HL-60/S4 treated with retinoic acid at 250 ng/mL for 4 days and 3 days (cell line): ENCODE results near the gene GSTM2.

Experiments
- in situ Hi-C: fragments of 300-500 bp; cut with MboI; formaldehyde crosslinking; loops from 2 replicates; pipeline ENCODE4 v1.7.0; 2022; ENCODE audit warnings: low sequenced_read_pairs

GSTM2 gene

GRCh38 chr1:109667452-109668122, at the start of gene GSTM2:
Gene GSTM2 (plus strand): TSS chr1:109668057. CDS start chr1:109668116, 59 bp downstream.
- in situ Hi-C loops: no loop called here

DNA sequence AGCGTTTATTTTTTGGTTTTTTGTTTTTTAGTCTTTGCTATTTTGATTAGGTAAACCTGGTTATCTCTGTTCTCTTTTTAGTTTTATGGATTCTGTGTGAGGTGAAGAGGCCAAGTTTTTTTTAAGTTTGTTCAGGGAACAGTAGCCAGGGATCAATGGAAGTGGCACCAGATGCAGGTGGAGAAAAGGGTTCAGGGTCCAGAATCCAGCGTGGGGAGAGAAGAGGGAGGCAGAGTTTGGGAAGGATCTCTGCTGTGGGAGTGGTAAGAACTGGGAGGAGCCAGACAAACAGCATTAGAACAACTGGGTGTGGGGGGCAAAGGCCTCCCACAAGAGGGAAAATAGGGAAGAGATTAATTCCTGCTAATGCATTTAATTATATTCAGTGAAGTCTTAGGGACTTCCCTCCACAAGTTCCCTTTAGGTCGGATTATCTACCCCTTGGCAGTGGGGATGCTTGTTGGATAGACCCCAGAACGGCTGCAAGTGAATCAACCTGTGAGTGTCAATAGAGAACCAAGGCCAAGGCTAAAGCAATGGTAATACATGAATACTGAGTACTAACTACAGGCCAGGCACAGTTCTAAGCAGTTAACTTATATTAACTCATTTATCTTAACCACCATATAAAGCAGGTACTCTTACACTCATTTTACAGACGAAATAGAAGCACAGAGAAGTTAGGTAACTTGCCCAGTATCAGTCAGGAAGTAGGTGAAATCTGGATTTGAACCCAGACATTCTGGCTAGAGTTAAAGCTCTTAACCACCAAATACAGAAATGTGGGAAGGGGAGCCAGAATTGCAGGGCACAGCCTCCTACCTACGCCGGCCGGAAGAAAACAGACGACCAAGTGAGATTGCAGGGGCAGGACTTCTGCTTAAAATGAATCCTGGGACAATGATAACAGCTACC, 48.9 kb upstream of the GSTM2 start:
- in situ Hi-C loops: no loop called here

GRCh38 chr1:109619576-109620400, 48.1 kb upstream of the GSTM2 start, which contains the start of the genes AMPD2 and GNAT2:
Gene AMPD2 (plus strand): TSS chr1:109619837. CDS start chr1:109621176, 1,339 bp downstream.
Gene GNAT2 (minus strand): TSS chr1:109619616. CDS start chr1:109612870, 6,746 bp downstream.
- in situ Hi-C loops: loop anchor here (10.0 kb wide), 1 partner anchor 75 kb away; the partner anchor contains the start of gene GNAI3

DNA sequence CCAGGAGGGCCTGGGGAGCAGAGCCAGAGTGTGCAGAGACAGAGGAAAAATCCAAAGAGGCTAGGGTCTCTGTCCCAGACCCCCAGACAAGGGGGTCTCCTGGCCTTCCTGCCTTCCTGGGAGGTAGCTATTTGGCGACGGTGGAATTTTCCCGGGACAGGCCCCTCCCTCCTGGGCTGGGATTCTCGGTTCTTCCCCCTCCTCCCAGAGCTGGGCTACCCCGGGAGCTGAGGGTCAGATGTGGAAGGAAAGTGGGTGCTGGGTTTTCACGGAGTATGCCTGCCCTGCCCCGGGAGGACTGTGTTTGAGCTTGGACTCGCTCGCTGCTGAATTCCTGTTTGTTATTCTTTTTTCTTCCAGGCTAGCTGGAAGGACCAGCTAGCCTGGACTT, 47.5 kb upstream of the GSTM2 start:
- in situ Hi-C loops: loop anchor here (10.0 kb wide), 1 partner anchor 76 kb away; the partner anchor contains the start of gene GNAI3

GRCh38 chr1:109620841-109621286, 47.0 kb upstream of the GSTM2 start:
- in situ Hi-C loops: loop anchor here (10.0 kb wide), 1 partner anchor 76 kb away; the partner anchor contains the start of gene GNAI3

GRCh38 chr1:109621379-109622136, 46.3 kb upstream of the GSTM2 start:
- in situ Hi-C loops: loop anchor here (10.0 kb wide), 1 partner anchor 77 kb away; the partner anchor contains the start of gene GNAI3

DNA sequence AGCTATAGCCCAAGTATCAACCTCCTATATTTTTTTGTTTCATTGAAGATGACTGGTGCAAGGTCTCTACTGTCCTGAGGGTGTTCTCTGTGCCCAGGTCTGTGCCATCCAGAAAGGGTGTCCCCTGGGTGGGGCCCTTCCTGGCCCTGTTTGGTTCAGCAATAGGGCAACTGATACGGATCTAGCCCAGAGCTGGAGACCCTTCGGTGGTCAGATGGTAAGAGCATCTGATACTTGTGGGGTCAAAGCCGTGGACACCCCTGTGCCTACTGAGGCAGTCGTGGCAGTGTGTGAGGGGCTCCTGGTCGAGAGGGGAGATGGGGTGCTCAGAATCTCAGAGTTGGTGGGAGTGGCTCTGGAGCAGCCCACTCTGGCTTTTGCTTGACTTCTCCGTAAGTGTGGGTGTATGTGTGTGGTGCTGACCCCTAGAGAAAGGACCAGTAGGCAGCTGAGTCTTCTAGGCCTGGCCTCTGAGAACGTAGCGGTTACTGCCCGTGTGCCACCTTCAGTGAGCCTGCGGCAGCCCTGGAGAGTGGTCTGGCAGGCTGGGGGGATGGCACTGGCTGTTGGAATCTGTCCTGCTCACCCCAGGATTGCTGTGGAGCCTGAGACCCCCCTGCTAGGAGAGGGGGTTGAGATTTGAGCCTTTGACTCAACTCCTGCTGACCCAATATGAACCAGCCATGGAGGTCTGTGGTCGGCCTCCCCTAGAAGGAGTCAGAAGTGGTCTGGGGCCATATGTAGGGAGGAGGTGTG, 45.5 kb upstream of the GSTM2 start:
- in situ Hi-C loops: loop anchor here (10.0 kb wide), 1 partner anchor 78 kb away; the partner anchor contains the start of gene GNAI3

DNA sequence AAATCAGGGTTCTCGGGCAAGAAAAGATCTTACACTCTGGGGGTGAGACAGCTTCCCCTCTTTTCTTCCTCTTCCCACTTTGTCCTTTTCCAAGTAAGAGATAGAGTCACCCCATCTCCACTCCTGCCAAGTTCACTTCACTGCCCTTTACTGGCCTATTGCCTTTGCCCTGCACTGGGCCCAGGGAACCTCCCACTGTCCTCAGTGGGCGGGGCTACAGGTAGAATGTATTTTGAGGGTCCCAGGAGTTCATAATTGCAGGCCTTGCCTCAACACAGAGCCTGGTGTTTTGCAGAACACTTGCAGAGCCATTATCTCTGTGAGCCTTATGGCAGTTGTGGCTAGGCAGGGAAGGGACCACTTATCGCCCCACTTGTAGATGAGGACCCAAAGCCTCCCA, 45.0 kb upstream of the GSTM2 start:
- in situ Hi-C loops: loop anchor here (10.0 kb wide), 1 partner anchor 78 kb away; the partner anchor contains the start of gene GNAI3

DNA sequence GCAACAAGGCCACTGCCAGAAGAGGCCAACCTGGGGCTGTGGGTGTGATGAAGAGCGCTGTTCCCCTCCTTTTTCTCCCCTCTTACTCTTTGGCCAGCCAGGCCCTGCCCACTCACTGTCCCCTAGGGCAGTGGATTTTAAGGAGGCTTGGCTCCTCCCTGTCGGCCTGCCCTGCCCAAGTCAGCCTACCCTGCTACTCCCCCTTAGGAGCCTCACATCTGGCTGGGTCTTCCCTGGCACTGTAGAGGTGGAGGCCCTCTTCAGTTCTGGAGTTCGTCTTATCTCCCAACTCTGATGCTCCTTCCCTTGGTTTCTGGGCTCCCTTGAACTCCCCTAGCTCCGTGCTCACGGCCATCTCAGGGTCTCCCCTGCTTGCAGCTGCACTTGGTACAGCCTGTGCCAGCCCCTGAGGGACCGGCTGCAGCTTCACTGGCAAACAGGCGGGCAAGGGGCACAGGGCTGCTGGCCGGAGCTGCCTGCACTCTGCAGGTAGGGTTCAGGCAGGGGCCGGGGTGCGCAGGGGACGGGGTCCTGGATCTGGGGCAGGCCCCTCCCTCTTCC, 44.2 kb upstream of the GSTM2 start:
- in situ Hi-C loops: loop anchor here (10.0 kb wide), 1 partner anchor 79 kb away; the partner anchor contains the start of gene GNAI3

DNA sequence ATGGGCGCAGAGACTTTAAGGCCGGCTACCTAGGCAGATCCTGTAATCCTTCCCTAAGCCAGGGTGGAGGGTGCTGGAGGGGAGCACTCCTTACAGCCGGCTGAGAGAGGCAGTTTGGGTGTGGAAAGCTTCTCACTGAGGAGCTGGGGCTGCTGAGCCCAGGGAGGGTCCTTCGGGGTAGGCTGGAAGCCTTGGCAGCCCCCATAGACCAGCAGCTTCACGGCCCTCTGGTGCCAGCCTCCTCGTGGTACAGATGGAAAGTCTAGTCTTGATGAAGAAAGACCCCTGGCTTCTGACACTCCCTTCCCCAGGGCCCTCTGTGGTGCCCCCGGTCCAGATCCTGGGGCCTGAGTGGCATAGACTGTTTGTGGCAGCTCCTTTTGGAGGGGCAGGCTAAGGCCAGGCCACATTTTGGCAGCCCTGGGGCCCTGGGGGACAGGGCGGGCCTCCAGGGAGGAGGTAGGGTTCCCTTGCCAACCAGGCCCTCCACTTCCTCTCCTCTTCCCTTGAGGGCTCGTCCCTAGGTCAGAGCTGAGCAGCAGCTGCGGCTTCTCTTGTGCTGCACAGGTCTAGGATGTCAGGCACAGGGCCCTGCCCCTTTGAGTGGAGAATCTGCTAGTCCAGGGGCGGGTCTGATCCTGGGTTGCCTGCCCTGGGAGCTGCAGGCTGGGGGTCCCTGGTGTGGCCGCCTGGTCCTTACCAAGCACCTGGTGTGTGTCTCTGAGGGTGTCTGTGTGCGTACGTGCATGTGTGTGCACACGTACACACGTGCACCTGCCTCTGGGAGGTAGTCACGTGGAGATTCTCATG, 43.5 kb upstream of the GSTM2 start:
- in situ Hi-C loops: loop anchor here (10.0 kb wide), 1 partner anchor 80 kb away; the partner anchor contains the start of gene GNAI3

DNA sequence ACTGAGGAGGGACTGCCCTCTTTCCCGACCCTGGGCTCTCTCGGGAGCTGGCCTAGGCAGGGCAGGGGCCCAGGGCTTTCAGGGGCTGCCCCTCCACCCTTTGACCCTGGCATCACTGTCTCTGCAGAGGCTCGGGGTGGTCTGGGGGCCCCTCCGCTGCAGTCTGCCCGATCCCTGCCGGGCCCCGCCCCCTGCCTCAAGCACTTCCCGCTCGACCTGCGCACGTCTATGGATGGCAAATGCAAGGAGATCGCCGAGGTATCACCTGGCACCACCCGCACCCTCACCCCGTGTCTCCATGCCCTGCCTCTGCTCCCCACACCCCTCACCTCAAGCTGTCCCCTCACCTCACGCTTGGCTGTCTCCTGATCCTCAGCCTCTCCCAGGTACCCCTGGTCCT, 42.7 kb upstream of the GSTM2 start:
- in situ Hi-C loops: loop anchor here (10.0 kb wide), 1 partner anchor 80 kb away; the partner anchor contains the start of gene GNAI3

DNA sequence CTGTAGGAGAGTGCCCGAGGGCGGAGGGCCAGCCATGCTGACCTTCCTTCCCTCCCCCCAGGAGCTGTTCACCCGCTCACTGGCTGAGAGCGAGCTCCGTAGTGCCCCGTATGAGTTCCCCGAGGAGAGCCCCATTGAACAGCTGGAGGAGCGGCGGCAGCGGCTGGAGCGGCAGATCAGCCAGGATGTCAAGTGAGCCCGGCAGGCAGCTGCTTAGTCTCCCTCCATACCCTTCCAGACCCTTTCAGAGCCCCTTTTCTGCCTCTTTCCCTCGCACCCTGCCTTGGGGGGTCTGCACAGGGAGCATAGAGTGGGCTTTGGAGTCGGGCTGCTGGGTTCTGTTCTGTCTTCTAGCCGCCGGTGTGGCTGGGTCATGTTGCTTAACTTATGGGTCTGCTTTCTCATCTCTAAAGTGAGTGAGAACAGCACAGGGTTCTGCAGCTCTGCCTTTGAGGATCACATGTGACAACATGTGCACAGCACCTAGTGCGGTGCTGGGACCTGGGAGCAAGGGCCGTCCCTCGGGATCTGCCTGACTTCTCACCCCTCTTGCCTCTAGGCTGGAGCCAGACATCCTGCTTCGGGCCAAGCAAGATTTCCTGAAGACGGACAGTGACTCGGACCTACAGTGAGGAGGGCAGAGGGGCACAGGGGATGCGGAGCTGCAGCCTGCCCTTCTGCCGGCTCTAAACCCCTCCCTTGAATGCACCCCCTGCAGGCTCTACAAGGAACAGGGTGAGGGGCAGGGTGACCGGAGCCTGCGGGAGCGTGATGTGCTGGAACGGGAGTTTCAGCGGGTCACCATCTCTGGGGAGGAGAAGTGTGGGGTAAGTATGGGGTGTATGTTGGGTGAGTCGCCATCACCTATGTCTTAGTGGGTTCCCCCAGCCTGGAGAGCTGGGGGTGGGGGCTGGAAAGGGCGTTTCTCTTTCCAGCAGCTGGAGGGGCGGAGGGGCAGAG, 42.0 kb upstream of the GSTM2 start:
- in situ Hi-C loops: loop anchor here (10.0 kb wide), 1 partner anchor 81 kb away; the partner anchor contains the start of gene GNAI3

DNA sequence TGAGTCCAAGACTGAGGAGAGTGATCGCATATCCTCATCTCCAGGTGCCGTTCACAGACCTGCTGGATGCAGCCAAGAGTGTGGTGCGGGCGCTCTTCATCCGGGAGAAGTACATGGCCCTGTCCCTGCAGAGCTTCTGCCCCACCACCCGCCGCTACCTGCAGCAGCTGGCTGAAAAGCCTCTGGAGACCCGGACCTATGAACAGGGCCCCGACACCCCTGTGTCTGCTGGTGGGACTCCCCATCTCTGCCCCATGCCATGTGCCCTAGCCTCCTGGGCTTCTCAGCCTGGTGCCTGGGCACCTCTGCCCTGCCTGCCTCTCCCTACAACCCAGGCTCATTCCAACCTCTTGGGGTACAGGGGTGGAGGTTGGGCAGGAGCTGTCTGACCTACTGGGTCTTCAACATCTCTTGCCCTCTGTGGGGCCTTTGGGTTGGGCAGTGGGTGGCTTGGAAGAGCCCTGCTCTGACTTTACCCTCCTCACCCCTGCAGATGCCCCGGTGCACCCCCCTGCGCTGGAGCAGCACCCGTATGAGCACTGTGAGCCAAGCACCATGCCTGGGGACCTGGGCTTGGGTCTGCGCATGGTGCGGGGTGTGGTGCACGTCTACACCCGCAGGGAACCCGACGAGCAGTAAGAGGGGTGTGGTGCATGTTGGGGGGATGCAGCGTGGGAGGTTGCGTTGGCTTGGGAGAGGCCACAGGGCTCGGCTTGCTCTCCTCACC, 41.0 kb upstream of the GSTM2 start:
- in situ Hi-C loops: loop anchor here (10.0 kb wide), 1 partner anchor 82 kb away; the partner anchor contains the start of gene GNAI3

GRCh38 chr1:109627692-109628399, 40.0 kb upstream of the GSTM2 start:
- in situ Hi-C loops: loop anchor here (10.0 kb wide), 1 partner anchor 83 kb away; the partner anchor contains the start of gene GNAI3
